Vagina (tissue), 2 donors: Measurements from ENCODE around the gene GZMB.

ENCODE experiments used
- CTCF ChIP-seq, 3 experiments: fragments of 450-650 bp in 2 of 3; fragments of 200-600 bp in 1 of 3; sonication (generic) in 1 of 3; IDR thresholded peaks; one replicate each; pipeline ENCODE4 v1.5.1; 2017 to 2019; ENCODE audit warnings: antibody characterized with exemption in 3 of 3, mild to moderate bottlenecking in 2 of 3, moderate library complexity in 2 of 3
- POLR2A ChIP-seq, 2 donors: fragments of 450-650 bp; IDR thresholded peaks; one replicate each; pipeline ENCODE4 v1.6.1; 2017; ENCODE audit warnings: antibody characterized with exemption in 2 of 2, mild to moderate bottlenecking in 2 of 2, moderate library complexity in 2 of 2
- POLR2AphosphoS5 ChIP-seq, 2 donors: sonication (generic); formaldehyde crosslinking; IDR thresholded peaks; one replicate each; pipeline ENCODE4 v1.9.0; 2017; ENCODE audit warnings: antibody characterized with exemption in 2 of 2, mild to moderate bottlenecking in 2 of 2, low read depth in 1 of 2; ENCODE audit not compliant: insufficient read depth in 1 of 2

- TF ChIP-seq CTCF (IDR thresholded peaks at IDR 0.05) (no peak), POLR2A (IDR thresholded peaks at IDR 0.05) (no peak), POLR2AphosphoS5 (IDR thresholded peaks at IDR 0.05; ENCODE audit: insufficient read depth in 1 of 2, low read depth in 1 of 2) (no peak)
These were observed 20.7 kb downstream of the GZMB start for GRCh38 chr14:24613241-24613640.
